GM23248 (cell line): ENCODE measurements around the gene SMC6.

Experiments used
- EZH2 ChIP-seq: fragments of 200-600 bp; sonication (generic); IDR thresholded peaks from 2 replicates; pipeline ENCODE4 v1.6.1; 2018; ENCODE audit warnings: antibody characterized with exemption, mild to moderate bottlenecking; ENCODE audit not compliant: insufficient read depth, poor library complexity, severe bottlenecking
- EZH2phosphoT487 ChIP-seq: fragments of 200-600 bp; sonication (generic); IDR thresholded peaks from 2 replicates; pipeline ENCODE4 v1.6.1; 2018; ENCODE audit warnings: antibody characterized with exemption, moderate library complexity, mild to moderate bottlenecking, low read depth; ENCODE audit not compliant: insufficient read depth

DNA sequence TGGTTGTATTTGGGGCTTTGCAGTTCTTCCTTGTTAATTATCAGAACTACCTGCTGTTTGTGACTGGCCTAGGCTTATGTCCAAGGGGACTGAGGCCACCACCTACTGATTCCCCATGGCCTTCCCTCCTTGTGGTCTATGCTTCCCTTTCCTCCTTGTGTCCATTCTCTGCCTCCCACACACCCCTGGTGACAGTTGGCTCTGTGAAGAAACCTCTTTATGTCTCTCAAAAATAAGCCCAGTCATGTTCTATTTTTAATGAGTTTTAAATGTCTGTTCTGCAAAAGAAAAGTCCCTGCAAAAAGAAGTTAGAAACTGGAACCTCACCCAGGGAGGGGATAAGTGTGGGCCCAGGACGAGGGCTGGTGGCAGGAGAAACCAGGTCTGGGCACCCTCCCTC lies 105.0 kb downstream of the SMC6 start:
- no peak for TF ChIP-seq EZH2
- TF ChIP-seq EZH2phosphoT487 = no peak
